Body of pancreas (tissue), 4 donors: ENCODE measurements around the gene CARNS1. TPM values are rescaled to one million over a fixed set of nuclear protein-coding genes. Genes with fewer than 3 reads are reported as not detected.

Experiments used
- ATAC-seq: fragments of 150-250 bp; one replicate; pipeline ENCODE4 v1.9.1; 2016
- DNase-seq, 4 donors: peaks; one replicate each; pipeline ENCODE4 v3.0.0-alpha.2; 2019
- H3K27ac ChIP-seq, 4 donors: fragments of 200-600 bp; sonication (generic); 1 replicate in 3 of 4; 2 replicates in 1 of 4; pipeline versions ENCODE4 v1.5.1 to v1.6.1; 2016 to 2019; ENCODE audit warnings: mild to moderate bottlenecking in 1 of 4, mixed read lengths in 1 of 4, moderate library complexity in 1 of 4
- H3K27me3 ChIP-seq, 2 donors: fragments of 200-600 bp; sonication (generic); one replicate each; pipeline ENCODE4 v1.6.0; 2016; ENCODE audit warnings: mild to moderate bottlenecking in 1 of 2
- H3K36me3 ChIP-seq, 2 donors: fragments of 200-600 bp; sonication (generic); replicated peaks in 1 of 2; 2 replicates each; pipeline ENCODE4 v1.5.1; 2016; ENCODE audit warnings: low read depth in 2 of 2; ENCODE audit not compliant: insufficient read depth in 1 of 2
- H3K4me1 ChIP-seq: fragments of 200-600 bp; sonication (generic); one replicate; pipeline ENCODE4 v1.6.0; 2016
- H3K4me3 ChIP-seq, 2 donors: fragments of 200-600 bp; sonication (generic); 1 replicate in 1 of 2; 2 replicates in 1 of 2; pipeline ENCODE4 v1.5.1; 2016 to 2019
- H3K9me3 ChIP-seq, 3 donors: fragments of 200-600 bp; sonication (generic); 1 replicate in 2 of 3; 2 replicates in 1 of 3; pipeline ENCODE4 v1.5.1; 2016
- POLR2A ChIP-seq, 3 donors: fragments of 450-650 bp; IDR thresholded peaks; one replicate each; pipeline ENCODE4 v1.6.1; 2016; ENCODE audit warnings: antibody characterized with exemption in 3 of 3, mild to moderate bottlenecking in 2 of 3
- WGBS, 2 donors: methylation state at CpG; one replicate each; pipeline ENCODE4 v1.1.5; 2017; 5-methylcytosine and 5-hydroxymethylcytosine counted together
- intact Hi-C: fragments of 100-400 bp; cut with DNase I; formaldehyde crosslinking; loops from one replicate; pipeline ENCODE4 v1.15.1; 2023
- total RNA-seq, 2 donors: library from RNA; depleted of rRNA; stranded (reverse); fragments of >200 nt; gene quantifications; one replicate each; pipeline ENCODE4 v1.1.0, GENCODE V29; 2016
- TF ChIP-seq, protein P1 (sequence below), 7 experiments: fragments of 450-650 bp in 4 of 7; fragments of 200-600 bp in 3 of 7; sonication (generic) in 3 of 7; IDR thresholded peaks; one replicate each; pipeline ENCODE4 v1.5.1; 2016 to 2019; ENCODE audit warnings: antibody characterized with exemption in 7 of 7

Gene CARNS1
- total RNA-seq, 2 donors from 2014 or later: 2.1 to 2.6 TPM

- no peaks in the 10 kb centered on the region for H3K27me3 ChIP-seq
- DNase-seq: no peak
- peak overlapping the region in 1 of 4 donors; percentile 9 for H3K27ac ChIP-seq
- peaks cover 34% of the 10 kb centered on the region for H3K4me1 ChIP-seq
- no peak overlapping the region for H3K4me3 ChIP-seq
- WGBS, 2 donors: 64 to 77% methylated on average over 9 to 25 of the region's 25 CpGs
- H3K9me3 ChIP-seq: no peaks in the 10 kb centered on the region
- no peaks in the 10 kb centered on the region for H3K36me3 ChIP-seq
- TF ChIP-seq, protein P1, sequence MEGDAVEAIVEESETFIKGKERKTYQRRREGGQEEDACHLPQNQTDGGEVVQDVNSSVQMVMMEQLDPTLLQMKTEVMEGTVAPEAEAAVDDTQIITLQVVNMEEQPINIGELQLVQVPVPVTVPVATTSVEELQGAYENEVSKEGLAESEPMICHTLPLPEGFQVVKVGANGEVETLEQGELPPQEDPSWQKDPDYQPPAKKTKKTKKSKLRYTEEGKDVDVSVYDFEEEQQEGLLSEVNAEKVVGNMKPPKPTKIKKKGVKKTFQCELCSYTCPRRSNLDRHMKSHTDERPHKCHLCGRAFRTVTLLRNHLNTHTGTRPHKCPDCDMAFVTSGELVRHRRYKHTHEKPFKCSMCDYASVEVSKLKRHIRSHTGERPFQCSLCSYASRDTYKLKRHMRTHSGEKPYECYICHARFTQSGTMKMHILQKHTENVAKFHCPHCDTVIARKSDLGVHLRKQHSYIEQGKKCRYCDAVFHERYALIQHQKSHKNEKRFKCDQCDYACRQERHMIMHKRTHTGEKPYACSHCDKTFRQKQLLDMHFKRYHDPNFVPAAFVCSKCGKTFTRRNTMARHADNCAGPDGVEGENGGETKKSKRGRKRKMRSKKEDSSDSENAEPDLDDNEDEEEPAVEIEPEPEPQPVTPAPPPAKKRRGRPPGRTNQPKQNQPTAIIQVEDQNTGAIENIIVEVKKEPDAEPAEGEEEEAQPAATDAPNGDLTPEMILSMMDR (IDR thresholded peaks at IDR 0.05): no peak
- TF ChIP-seq POLR2A (IDR thresholded peaks at IDR 0.05): no peak
- ATAC-seq: no peak
- intact Hi-C loops: no loop called here
Measured at GRCh38 chr11:67366961-67367760, 48.3 kb upstream of the CARNS1 start.

DNA sequence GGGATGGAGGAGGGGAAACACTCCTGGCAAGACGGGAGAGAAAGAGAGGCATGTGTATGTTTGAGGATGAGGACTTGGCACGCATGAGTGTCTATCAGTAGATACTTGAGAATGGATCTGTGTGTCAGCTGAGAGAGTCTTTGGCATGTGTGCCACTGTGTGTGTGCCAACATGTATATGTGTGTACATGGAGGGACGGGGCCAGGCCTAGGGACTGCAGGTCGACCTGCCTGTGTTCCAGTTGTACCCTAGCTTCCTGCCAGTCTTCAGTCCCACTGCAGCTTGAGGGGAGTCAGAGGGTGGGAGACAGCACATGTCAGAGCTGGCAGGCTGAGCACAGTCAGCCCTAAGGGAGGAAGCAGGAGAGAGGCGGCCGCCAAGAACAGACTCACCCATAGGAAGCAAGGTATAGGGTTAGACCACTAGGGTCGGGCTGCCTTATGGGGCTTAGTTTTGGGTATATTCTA lies 47.7 kb upstream of the CARNS1 start:
- Histone ChIP-seq H3K36me3 (no peaks in the 10 kb centered on the region), H3K4me1 (peaks cover 35% of the 10 kb centered on the region), H3K9me3 (no peaks in the 10 kb centered on the region), H3K27me3 (no peaks in the 10 kb centered on the region), H3K27ac (no peak overlapping the region), H3K4me3 (no peak overlapping the region)
- intact Hi-C loops: no loop called here
- TF ChIP-seq, protein P1 (IDR thresholded peaks at IDR 0.05): no peak
- no peak for TF ChIP-seq POLR2A (IDR thresholded peaks at IDR 0.05)
- WGBS, 2 donors: 59 to 64% methylated on average over 7 of the region's 7 CpGs
- DNase-seq (no peak), ATAC-seq (no peak)

- no peaks in the 10 kb centered on the region for H3K27me3 ChIP-seq
- H3K27ac ChIP-seq: no peak overlapping the region
- H3K9me3 ChIP-seq: no peaks in the 10 kb centered on the region
- no peaks in the 10 kb centered on the region for H3K36me3 ChIP-seq
- intact Hi-C loops: no loop called here
- WGBS, 2 donors: 76 to 77% methylated on average over 3 of the region's 3 CpGs
- no peak overlapping the region for H3K4me3 ChIP-seq
- ATAC-seq (no peak), DNase-seq (no peak)
- no peak for TF ChIP-seq POLR2A (IDR thresholded peaks at IDR 0.05)
- TF ChIP-seq, protein P1 (IDR thresholded peaks at IDR 0.05): no peak
- H3K4me1 ChIP-seq: peaks cover 40% of the 10 kb centered on the region
Measured at GRCh38 chr11:67368621-67369020, 46.9 kb upstream of the CARNS1 start.

- ATAC-seq (no peak), DNase-seq (no peak)
- 83 to 91% methylated on average over 8 of the region's 8 CpGs for WGBS, 2 donors
- Histone ChIP-seq H3K27me3 (no peaks in the 10 kb centered on the region), H3K36me3 (no peaks in the 10 kb centered on the region), H3K9me3 (no peaks in the 10 kb centered on the region), H3K27ac (no peak overlapping the region), H3K4me3 (no peak overlapping the region), H3K4me1 (peaks cover 46% of the 10 kb centered on the region)
- intact Hi-C loops: no loop called here
- TF ChIP-seq, protein P1 (IDR thresholded peaks at IDR 0.05): no peak
- no peak for TF ChIP-seq POLR2A (IDR thresholded peaks at IDR 0.05)
Measured at GRCh38 chr11:67369275-67369674, 46.2 kb upstream of the CARNS1 start.
